ENCODE measurements around the gene UBQLN3. TPM values are rescaled to one million over a fixed set of nuclear protein-coding genes. Genes with fewer than 3 reads are reported as not detected.

Gene UBQLN3
- total RNA-seq, 2 experiments from 2014 or later: not detected

- CTCF ChIA-PET (ENCODE audit: unreplicated experiment): no interaction called here
Measured at GRCh38 chr11:5486421-5486820, 23.3 kb downstream of the UBQLN3 start.

DNA sequence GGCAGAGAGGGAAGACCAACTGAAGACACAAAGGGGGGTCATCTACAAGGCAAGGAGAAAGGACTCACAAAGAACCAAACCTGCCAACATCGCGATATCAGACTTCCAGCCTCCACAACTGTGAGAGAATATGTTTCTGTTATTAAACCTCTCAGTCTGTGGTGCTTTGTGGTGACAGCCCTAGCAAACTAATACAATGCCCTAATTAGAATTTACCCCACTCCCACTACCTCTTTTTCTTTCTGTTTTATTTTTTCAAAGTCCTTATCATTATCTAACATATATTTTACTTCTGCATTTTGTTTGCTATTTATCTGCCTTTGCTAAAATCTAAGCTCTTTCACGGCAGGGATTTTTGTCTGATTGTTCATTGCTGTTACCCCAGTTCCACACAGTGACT, 23.8 kb downstream of the UBQLN3 start:
- Histone ChIP-seq H3K79me2 (ENCODE audit: insufficient read depth, low read depth, low read length) (no peaks in the 10 kb centered on the region), H3K4me1 (ENCODE audit: insufficient read depth, low read length, poor library complexity, severe bottlenecking) (no peaks in the 10 kb centered on the region), H3K9me3 (ENCODE audit: low read length) (no peaks in the 10 kb centered on the region), H3K4me3 (ENCODE audit: low read depth, low read length, poor library complexity, severe bottlenecking) (no peak overlapping the region), H3K9me2 (ENCODE audit: insufficient read depth, low read length) (no peaks in the 10 kb centered on the region), H3K27ac (ENCODE audit: low read depth, low read length, poor library complexity, severe bottlenecking) (no peak overlapping the region), H3K36me3 (ENCODE audit: insufficient read depth, low read length) (no peaks in the 10 kb centered on the region), H2AFZ (ENCODE audit: low read length) (no peak overlapping the region), H3K4me2 (ENCODE audit: low read length) (no peak overlapping the region), H4K20me1 (ENCODE audit: insufficient read depth, low read length) (no peaks in the 10 kb centered on the region)
- no peak for DNase-seq (ENCODE audit: low spot score)
- intact Hi-C loops (cut with micrococcal nuclease; ENCODE audit: unreplicated experiment): no loop called here
- ChIA-PET CTCF (ENCODE audit: unreplicated experiment) (no interaction called here), POLR2A (no interaction called here)
- no peak for TF ChIP-seq EZH2phosphoT487 (IDR thresholded peaks at IDR 0.05; ENCODE audit: borderline replicate concordance, low read depth, low read length)
- no TSS peak for BruUV-seq (replicated peaks)

More at GRCh38 chr11:5486421-5486820, 23.3 kb downstream of the UBQLN3 start:
- Histone ChIP-seq H3K79me2 (ENCODE audit: insufficient read depth, low read depth, low read length) (no peaks in the 10 kb centered on the region), H3K27ac (ENCODE audit: low read depth, low read length, poor library complexity, severe bottlenecking) (no peak overlapping the region), H3K4me3 (ENCODE audit: low read depth, low read length, poor library complexity, severe bottlenecking) (no peak overlapping the region), H3K9me2 (ENCODE audit: insufficient read depth, low read length) (no peaks in the 10 kb centered on the region), H3K4me2 (ENCODE audit: low read length) (no peak overlapping the region), H4K20me1 (ENCODE audit: insufficient read depth, low read length) (no peaks in the 10 kb centered on the region), H3K9me3 (ENCODE audit: low read length) (no peaks in the 10 kb centered on the region), H3K4me1 (ENCODE audit: insufficient read depth, low read length, poor library complexity, severe bottlenecking) (no peaks in the 10 kb centered on the region), H3K36me3 (ENCODE audit: insufficient read depth, low read length) (no peaks in the 10 kb centered on the region), H2AFZ (ENCODE audit: low read length) (no peak overlapping the region)
- DNase-seq (ENCODE audit: low spot score): no peak
- no TSS peak for BruUV-seq (replicated peaks)
- TF ChIP-seq, protein P1, sequence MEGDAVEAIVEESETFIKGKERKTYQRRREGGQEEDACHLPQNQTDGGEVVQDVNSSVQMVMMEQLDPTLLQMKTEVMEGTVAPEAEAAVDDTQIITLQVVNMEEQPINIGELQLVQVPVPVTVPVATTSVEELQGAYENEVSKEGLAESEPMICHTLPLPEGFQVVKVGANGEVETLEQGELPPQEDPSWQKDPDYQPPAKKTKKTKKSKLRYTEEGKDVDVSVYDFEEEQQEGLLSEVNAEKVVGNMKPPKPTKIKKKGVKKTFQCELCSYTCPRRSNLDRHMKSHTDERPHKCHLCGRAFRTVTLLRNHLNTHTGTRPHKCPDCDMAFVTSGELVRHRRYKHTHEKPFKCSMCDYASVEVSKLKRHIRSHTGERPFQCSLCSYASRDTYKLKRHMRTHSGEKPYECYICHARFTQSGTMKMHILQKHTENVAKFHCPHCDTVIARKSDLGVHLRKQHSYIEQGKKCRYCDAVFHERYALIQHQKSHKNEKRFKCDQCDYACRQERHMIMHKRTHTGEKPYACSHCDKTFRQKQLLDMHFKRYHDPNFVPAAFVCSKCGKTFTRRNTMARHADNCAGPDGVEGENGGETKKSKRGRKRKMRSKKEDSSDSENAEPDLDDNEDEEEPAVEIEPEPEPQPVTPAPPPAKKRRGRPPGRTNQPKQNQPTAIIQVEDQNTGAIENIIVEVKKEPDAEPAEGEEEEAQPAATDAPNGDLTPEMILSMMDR (conservative IDR thresholded peaks at IDR 0.05; ENCODE audit: low read length): no peak
- no peak for TF ChIP-seq EZH2phosphoT487 (IDR thresholded peaks at IDR 0.05; ENCODE audit: borderline replicate concordance, low read depth, low read length)
- POLR2A ChIA-PET: no interaction called here
- intact Hi-C loops (cut with micrococcal nuclease; ENCODE audit: unreplicated experiment): no loop called here

- ChIA-PET CTCF (ENCODE audit: unreplicated experiment) (interaction anchor here (0.6 kb wide), 1 partner anchor 415 kb away, joined by 3 read pairs; no protein-coding TSS in a partner anchor), POLR2A (interaction anchor here (0.6 to 0.8 kb wide), 2 partner anchors 13 to 1754 kb away, joined by 5 read pairs; no protein-coding TSS in a partner anchor)
- H2AFZ ChIP-seq (ENCODE audit: low read length): no peak overlapping the region
- H3K4me1 ChIP-seq (ENCODE audit: insufficient read depth, low read length, poor library complexity, severe bottlenecking): no peaks in the 10 kb centered on the region
- no peak overlapping the region for H3K4me3 ChIP-seq (ENCODE audit: low read depth, low read length, poor library complexity, severe bottlenecking)
- TF ChIP-seq EZH2phosphoT487 (IDR thresholded peaks at IDR 0.05; ENCODE audit: borderline replicate concordance, low read depth, low read length): no peak
- TF ChIP-seq, protein P1 (conservative IDR thresholded peaks at IDR 0.05; ENCODE audit: low read length): peak; percentile 94
- H4K20me1 ChIP-seq (ENCODE audit: insufficient read depth, low read length): no peaks in the 10 kb centered on the region
- DNase-seq (ENCODE audit: low spot score): peak; percentile 60
- intact Hi-C loops (cut with micrococcal nuclease; ENCODE audit: unreplicated experiment): loop anchor here (1.0 to 10.0 kb wide), 2 partner anchors 238 to 332 kb away; partner anchors contain the start of gene OR52N2
- H3K4me2 ChIP-seq (ENCODE audit: low read length): no peak overlapping the region
- H3K9me2 ChIP-seq (ENCODE audit: insufficient read depth, low read length): no peaks in the 10 kb centered on the region
- H3K9me3 ChIP-seq (ENCODE audit: low read length): no peaks in the 10 kb centered on the region
- no peaks in the 10 kb centered on the region for H3K79me2 ChIP-seq (ENCODE audit: insufficient read depth, low read depth, low read length)
- no TSS peak for BruUV-seq (replicated peaks)
- no peak overlapping the region for H3K27ac ChIP-seq (ENCODE audit: low read depth, low read length, poor library complexity, severe bottlenecking)
- no peaks in the 10 kb centered on the region for H3K36me3 ChIP-seq (ENCODE audit: insufficient read depth, low read length)
Measured at GRCh38 chr11:5476186-5476819, 33.5 kb downstream of the UBQLN3 start.
